Mononuclear cell (primary cell): ENCODE data around the gene TMEM255B. TPM values are rescaled to one million over a fixed set of nuclear protein-coding genes. Genes with fewer than 3 reads are reported as not detected.
"Not testable (repeated sequence)": the region's sequence is repeated elsewhere in the genome, so short reads cannot be mapped to it uniquely, and the experiment has no call there.

ENCODE experiments used
- H3K27me3 ChIP-seq: 2 replicates; pipeline ENCODE4 v1.6.0; 2011; ENCODE audit warnings: low read length, control low read depth; ENCODE audit not compliant: insufficient read depth
- H3K4me1 ChIP-seq: 2 replicates; pipeline ENCODE4 v1.5.1; 2011; ENCODE audit warnings: mild to moderate bottlenecking, low read length, control low read depth; ENCODE audit not compliant: insufficient read depth
- H3K4me3 ChIP-seq: 2 replicates; pipeline ENCODE4 v1.5.1; 2011; ENCODE audit warnings: mild to moderate bottlenecking, low read length, moderate library complexity
- H3K9me3 ChIP-seq: 2 replicates; pipeline ENCODE4 v1.5.1; 2011; ENCODE audit warnings: low read depth, mild to moderate bottlenecking, control low read depth, low read length
- total RNA-seq: library from RNA; depleted of rRNA; stranded (reverse); fragments of >200 nt; gene quantifications from one replicate; pipeline ENCODE4 v1.2.3, GENCODE V29; 2012

Gene TMEM255B
- total RNA-seq, 1 donor: 0.84 TPM

DNA sequence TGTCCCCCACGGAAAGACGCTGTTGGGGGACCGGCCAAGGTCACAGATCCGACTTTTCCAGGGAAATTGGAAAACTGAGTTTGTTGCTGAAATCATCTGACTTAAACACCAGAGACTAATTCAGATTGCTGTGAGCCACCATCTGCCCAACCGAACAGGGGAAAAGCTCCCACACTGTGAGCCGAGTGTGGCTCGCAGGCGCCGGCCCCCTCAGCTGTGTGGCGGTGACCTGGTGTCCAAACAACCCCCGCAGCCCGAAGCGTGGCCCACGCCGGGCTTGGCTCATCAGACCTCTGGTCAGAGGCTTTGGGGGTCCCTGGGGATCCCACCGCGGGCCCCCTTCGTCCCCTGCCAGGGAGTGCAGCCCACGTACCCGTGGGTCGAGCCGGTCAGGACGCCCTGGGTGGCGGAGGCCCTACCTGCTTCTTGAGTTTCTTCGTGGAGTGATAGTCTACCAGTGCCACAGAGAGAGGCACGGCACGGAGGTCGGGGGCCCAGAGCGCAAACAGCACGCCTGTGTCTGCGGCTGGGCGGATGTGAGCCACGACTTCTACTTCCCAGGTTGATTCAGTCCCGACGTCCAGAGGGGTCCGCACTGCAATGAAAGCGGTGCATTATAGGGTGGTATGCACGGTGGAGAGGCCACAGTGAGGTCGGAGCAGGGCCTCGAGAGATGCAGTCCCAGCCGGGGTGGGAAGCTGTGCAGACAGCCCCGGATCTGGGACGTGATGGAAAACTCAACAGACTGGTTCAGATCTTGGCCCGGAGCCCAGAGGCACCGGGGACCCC, 64.1 kb downstream of the TMEM255B start:
- H3K4me3 ChIP-seq: no peak overlapping the region
- H3K9me3 ChIP-seq: no peaks in the 10 kb centered on the region
- no peaks in the 10 kb centered on the region for H3K4me1 ChIP-seq
- H3K27me3 ChIP-seq: no peaks in the 10 kb centered on the region

DNA sequence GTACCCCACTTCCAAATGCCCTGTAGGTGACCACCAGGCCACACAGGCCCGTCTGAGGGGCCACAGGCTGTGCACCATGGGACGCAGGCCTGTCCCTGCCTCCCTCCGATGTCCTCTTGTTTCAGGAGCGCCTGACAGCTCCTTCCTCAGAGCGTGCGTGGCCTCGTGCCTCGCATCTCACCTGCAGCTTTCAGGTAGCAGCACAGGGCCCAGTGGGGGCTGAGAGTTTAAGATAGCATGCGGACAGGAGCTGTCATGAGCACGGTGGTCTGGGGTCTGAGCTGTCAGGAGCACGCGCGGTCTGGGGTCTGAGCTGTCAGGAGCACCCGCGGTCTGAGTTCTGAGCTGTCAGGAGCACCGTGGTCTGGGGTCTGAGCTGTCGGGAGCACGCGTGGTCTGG, 64.7 kb downstream of the TMEM255B start:
- no peak overlapping the region for H3K4me3 ChIP-seq
- no peaks in the 10 kb centered on the region for H3K4me1 ChIP-seq
- no peaks in the 10 kb centered on the region for H3K9me3 ChIP-seq
- H3K27me3 ChIP-seq: no peaks in the 10 kb centered on the region

GRCh38 chr13:113825841-113826240, 66.8 kb downstream of the TMEM255B start:
- no peaks in the 10 kb centered on the region for H3K9me3 ChIP-seq

GRCh38 chr13:113826446-113826845, 67.4 kb downstream of the TMEM255B start:
- H3K27me3 ChIP-seq, H3K4me1 ChIP-seq, H3K9me3 ChIP-seq, H3K4me3 ChIP-seq: not testable (repeated sequence)

More at GRCh38 chr13:113825841-113826240, 66.8 kb downstream of the TMEM255B start:
- Histone ChIP-seq H3K4me1 (no peaks in the 10 kb centered on the region), H3K27me3 (no peaks in the 10 kb centered on the region), H3K4me3 (no peak overlapping the region)

GRCh38 chr13:113827021-113827420, 68.0 kb downstream of the TMEM255B start:
- Histone ChIP-seq H3K9me3 (no peaks in the 10 kb centered on the region), H3K27me3 (no peaks in the 10 kb centered on the region)

DNA sequence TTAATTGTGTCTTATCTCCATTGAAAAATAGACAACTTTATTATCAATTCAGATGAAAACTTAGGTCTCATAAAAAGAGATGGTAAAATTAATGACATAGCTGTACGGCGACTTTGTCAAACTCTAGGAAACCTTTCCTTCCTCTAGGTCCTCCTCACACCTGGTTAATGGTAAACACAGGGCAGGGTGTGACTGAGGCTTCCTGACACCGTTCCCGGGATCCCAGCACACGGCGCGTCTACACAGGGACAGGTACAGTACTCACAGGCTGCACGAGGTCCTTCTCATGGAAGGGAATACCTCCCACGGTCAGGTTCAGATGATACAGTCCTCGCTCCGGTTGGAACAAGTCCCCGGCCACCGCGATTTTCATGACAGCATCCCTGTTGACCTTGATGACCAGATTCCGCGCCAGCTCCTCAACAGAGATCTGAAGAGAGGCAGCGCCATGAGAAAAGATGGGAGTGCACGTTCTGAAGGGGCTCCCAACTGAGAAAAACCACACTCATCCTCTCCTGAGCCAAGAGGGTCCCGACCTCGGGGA, 69.3 kb downstream of the TMEM255B start:
- no peaks in the 10 kb centered on the region for H3K27me3 ChIP-seq
- no peaks in the 10 kb centered on the region for H3K4me1 ChIP-seq
- no peak overlapping the region for H3K4me3 ChIP-seq
- H3K9me3 ChIP-seq: no peaks in the 10 kb centered on the region

More at GRCh38 chr13:113827021-113827420, 68.0 kb downstream of the TMEM255B start:
- H3K4me1 ChIP-seq: no peaks in the 10 kb centered on the region
- H3K4me3 ChIP-seq: no peak overlapping the region

- not testable (repeated sequence) for H3K9me3 ChIP-seq, H3K27me3 ChIP-seq, H3K4me3 ChIP-seq, H3K4me1 ChIP-seq
Measured at GRCh38 chr13:113830426-113830950, 71.5 kb downstream of the TMEM255B start.

DNA sequence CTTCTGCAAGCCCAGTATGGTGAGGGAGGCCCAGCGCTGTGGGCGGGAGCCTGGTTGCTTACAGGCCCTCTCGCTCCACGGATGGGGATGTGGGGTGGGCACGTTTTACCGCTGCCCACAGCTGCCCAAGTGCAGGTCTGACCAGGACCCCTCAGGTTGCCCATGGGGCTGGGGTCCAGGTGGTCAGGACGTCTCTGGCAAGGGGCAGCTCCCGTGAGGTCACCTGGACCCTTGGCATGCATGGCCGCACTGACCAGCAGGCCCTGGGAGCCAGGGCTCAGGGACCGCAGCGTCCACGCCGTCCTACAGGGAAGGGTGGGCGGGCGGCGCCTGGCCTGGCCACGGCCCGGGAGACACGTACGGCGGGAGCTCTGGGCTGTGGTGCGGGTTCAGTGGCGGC, 72.0 kb downstream of the TMEM255B start:
- Histone ChIP-seq H3K4me1 (no peaks in the 10 kb centered on the region), H3K27me3 (no peaks in the 10 kb centered on the region), H3K9me3 (no peaks in the 10 kb centered on the region), H3K4me3 (no peak overlapping the region)

DNA sequence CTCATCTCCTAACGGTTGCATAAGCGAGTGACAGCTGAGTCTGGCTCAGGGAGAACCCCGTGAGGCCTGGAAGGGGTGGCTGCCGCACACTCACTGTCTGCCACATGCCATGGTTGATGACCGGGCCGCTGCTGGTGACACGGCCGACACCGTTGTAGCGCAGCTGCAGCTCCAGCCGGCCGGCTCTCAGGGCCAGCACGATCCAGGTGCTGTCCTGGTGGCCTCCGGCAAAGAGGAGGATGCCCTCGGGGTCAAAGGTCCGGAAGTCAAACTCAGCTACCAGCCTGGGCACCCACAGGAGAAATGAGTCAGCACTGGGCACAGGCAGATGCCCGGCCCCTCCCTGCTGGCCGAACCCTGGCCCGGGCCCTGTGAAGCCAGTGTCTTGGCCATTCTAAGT, 73.2 kb downstream of the TMEM255B start:
- H3K4me1 ChIP-seq: no peaks in the 10 kb centered on the region
- H3K4me3 ChIP-seq: no peak overlapping the region
- no peaks in the 10 kb centered on the region for H3K9me3 ChIP-seq
- no peaks in the 10 kb centered on the region for H3K27me3 ChIP-seq

DNA sequence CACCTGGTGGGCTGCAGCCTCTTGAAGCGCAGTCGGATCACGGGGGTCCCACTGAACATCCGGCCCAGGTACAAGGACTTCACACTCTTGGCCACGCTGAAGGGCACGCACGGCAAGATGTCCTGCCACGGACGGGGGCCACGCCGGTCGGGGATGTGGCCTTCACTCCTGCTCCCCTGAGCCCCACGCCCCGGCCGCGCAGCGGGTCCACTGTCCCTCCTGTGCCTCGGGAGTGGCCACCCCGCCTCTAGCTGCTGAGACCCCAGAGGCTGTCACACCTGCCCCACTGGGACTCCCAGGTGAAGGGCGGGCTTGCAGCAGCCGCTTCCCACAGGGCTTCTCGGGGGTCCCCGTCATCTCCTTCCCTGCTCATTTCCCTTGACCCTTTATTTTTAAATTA, 73.6 kb downstream of the TMEM255B start:
- Histone ChIP-seq H3K9me3 (no peaks in the 10 kb centered on the region), H3K4me3 (no peak overlapping the region), H3K27me3 (no peaks in the 10 kb centered on the region), H3K4me1 (no peaks in the 10 kb centered on the region)

DNA sequence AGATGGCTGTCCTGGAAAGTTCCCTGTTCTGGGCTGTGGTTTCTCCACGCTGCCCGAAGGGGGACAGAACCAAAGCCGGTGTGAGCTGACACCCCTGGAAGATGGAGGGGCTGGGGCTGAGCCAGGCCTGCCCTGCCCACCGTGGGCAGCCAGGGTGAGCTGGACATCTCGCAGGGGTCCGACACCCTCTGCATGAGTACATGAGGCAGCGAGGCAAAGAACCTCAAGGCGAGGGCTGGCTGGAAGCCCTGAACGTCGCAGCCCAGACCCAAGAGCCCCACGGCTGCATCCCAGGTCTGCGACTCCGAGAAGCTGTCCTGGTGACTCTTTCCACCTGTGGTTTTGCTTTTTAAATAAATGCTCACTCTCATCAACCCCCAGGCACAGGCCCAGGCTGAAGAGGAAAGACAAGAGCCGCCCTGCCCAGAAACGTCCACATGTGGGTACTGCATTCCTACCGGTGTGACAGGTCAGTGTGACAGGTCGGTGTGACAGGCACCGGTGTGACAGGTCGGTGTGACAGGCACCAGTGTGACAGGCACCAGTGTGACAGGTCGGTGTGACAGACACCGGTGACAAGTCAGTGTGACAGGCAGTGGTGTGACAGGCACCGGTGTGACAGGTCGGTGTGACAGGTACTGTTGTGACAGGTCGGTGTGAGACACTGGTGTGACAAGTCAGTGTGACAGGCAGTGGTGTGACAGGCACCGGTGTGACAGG, 74.2 kb downstream of the TMEM255B start:
- Histone ChIP-seq H3K4me1 (no peaks in the 10 kb centered on the region), H3K9me3 (no peaks in the 10 kb centered on the region), H3K4me3 (no peak overlapping the region), H3K27me3 (no peaks in the 10 kb centered on the region)

- H3K4me3 ChIP-seq, H3K9me3 ChIP-seq, H3K27me3 ChIP-seq, H3K4me1 ChIP-seq: not testable (repeated sequence)
Measured at GRCh38 chr13:113834006-113834405, 75.0 kb downstream of the TMEM255B start.

- H3K27me3 ChIP-seq: no peaks in the 10 kb centered on the region
- H3K4me3 ChIP-seq: no peak overlapping the region
- no peaks in the 10 kb centered on the region for H3K4me1 ChIP-seq
- H3K9me3 ChIP-seq: no peaks in the 10 kb centered on the region
Measured at GRCh38 chr13:113834496-113835200, 75.6 kb downstream of the TMEM255B start.

DNA sequence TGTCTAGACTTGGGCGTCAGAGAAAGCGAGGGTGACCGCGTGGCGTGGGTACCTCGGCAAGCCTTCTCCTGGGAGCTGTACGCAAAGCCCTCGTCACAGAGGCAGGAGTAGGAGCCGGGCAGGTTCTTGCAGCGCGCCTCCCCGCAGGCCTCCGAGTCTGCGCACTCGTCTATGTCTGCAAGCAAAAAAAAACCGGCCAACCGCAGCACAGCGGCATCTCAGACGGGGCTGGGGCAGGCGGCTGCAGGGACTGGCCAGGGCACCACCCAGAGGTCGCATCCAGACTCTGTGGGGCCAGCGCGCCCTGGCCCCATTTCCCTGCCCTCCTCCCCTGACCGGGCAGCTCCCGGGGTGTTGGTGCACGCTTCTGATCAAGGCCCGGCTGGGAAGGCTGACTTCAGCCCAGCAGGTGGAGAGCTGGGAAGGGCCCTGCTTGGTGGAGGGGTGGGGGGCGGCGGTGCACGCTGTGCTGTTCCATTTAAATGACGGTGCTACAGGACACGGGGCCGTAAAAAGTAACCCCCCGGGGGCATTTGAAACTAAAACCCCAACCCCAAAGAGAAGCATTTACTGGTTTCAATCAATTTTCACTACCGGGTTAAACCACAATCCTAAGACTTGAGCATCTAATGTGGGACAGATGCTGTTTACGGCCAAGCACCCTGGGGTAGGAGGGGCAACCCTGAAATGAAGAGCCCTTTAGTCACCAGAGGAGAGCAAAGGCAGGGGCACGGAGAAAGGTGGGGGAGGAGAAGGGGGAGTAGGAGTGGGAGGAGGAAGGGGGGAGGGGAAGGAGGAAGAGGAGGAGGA, 76.6 kb downstream of the TMEM255B start:
- no peaks in the 10 kb centered on the region for H3K9me3 ChIP-seq
- H3K27me3 ChIP-seq: no peaks in the 10 kb centered on the region
- peaks cover 8% of the 10 kb centered on the region for H3K4me1 ChIP-seq
- no peak overlapping the region for H3K4me3 ChIP-seq
